Measurements from ENCODE around the gene SEPTIN10.

The SEPTIN10 gene

GRCh38 chr2:109494351-109494750 lies 119.4 kb downstream of the SEPTIN10 start:
- DNase-seq = no peak

DNA sequence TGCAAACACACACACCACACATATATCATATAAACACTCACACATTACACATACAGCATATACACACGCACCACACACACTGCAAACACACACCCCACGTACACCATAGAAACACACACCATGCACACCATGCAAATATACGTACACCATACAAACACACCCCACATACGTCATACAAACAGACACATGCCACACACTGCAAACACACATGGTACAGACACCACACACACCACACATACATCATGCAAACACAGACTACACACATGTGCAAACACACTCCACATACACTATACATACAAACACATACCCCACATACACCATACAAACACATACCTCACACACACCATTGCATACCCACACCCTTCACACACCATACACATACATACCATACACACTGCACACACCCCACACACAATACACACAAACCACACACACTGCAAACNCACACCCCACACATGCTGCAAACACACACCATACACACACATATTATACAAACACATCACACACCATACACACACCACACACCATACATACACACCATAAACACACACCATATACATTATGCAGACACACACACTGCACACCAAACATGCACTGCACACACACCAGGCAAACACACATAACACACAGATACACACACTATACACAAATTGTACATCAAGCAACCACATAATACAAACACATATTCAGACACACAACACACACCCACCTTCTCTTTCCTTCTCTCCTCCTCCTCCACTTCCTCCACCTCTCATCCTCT lies 120.4 kb downstream of the SEPTIN10 start:
- no peak for DNase-seq

Measured in inflammatory macrophage (primary cell).